ENCODE results near the gene IGLON5.

IGLON5 gene

DNA sequence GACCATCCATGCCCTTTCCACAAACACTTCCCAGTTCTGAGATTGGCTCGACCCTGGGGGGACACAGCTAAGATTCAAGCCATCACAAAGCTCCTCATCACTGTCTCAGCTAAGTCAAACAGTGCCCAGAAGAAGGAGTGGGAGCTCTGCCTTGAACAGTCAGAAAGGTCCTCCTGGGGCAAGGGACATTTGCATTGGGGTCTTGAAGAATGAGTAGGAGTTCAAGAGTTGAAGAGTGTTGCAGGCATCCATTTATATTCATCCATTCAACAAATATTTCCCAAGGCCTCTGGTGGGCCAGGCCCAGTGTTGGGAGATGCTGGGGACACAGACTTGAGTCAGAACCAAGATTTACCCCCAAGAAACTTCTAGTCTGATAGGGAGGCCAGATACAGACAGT, 6.5 kb downstream of the IGLON5 start:
- DNase-seq (ENCODE audit: low read depth in 2 of 2): no peak

- DNase-seq (ENCODE audit: low read depth in 2 of 2): no peak
Measured at GRCh38 chr19:51318687-51319648, 7.5 kb downstream of the IGLON5 start.

DNA sequence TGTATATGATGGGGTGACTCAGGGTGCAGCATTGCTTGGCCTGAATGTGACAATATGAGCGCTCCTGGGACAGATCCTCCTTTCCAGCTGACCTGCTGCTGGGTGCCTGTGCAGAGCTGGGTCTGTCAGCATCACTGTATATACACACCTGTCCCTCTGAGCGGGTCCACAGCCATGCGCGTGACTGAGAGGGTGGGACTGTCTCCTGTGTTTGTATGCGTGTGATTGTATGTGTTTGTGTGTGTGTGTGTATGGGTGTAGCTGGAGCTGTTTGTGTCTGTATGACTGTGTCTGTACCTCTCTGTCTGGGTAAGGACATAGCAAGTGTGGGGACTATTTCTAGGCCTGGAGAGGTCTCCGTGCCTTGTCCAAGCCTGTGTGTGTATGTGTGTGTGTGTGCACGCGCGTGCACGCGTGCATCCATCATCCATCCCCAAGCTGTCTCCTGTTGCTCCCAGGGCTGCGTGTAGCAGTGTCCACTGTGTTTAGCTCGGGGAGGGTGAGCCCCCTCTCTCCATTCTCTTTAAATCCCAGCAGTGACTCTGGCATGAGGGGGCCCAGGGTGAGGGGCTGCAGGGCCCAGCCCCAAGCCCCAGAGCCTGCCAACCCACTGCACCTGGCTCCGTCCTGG, 8.3 kb downstream of the IGLON5 start:
- DNase-seq (ENCODE audit: low read depth in 2 of 2): no peak

DNA sequence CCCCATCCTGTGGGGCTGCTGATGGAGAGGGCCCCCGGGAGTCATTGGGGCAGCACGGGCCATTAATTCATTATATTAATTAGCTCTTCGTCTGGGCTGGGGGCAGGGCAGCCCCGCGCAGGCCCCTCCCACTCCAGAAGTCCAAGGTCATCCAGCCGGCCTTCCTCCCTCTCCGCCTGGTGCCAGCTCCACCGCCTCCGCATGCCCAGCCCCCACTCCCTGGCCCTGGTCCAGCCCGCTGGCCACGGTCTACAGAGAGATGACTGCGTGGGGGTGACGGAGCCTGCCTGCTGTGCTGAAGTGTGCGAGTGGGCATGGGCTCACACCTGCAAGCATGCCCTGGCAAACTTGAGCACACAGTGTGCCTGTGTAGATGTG, 8.8 kb downstream of the IGLON5 start:
- DNase-seq (ENCODE audit: low read depth in 2 of 2): no peak

DNA sequence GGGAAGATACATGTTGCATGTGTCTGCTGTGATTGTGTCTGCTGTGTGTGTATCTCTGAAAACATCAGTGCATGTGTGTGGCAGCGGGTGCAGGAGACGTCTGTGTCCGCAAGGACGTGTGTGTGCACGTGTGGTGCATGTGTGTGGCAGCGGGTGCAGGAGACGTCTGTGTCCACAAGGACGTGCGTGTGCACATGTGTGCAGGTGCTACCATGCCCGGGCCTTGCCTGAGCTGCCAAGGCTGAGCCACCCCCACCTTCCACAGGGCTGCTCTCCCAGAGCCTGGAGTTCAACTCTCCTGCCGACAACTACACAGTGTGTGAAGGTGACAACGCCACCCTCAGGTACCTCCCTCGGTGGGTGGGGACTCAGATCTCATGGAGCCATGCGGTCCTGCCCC, 10.4 kb downstream of the IGLON5 start:
- no peak for DNase-seq (ENCODE audit: low read depth in 2 of 2)

DNA sequence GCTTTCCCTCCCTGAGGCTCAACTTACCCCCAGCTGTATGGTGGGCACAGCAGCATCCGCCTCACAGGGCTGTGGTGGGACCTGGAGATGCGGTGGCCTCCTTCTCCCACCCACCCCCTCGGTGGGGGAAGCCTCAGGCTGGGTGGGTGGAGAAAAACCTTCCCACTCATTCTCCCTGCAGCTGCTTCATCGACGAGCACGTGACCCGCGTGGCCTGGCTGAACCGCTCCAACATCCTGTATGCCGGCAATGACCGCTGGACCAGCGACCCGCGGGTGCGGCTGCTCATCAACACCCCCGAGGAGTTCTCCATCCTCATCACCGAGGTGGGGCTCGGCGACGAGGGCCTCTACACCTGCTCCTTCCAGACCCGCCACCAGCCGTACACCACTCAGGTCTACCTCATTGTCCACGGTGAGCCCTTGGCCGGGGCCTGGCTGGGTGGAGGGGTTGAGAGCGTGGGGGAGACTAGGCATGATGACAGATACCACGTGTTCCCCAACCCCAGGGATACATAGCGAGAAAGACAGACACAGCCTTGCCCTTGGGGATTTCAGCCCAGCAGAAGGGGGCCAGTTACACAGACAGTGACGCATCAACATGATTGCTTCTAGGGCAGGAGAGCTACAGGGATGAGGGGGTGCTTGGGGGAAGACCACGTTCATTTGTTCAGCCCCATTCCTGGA, 12.2 kb downstream of the IGLON5 start:
- no peak for DNase-seq (ENCODE audit: low read depth in 2 of 2)

DNA sequence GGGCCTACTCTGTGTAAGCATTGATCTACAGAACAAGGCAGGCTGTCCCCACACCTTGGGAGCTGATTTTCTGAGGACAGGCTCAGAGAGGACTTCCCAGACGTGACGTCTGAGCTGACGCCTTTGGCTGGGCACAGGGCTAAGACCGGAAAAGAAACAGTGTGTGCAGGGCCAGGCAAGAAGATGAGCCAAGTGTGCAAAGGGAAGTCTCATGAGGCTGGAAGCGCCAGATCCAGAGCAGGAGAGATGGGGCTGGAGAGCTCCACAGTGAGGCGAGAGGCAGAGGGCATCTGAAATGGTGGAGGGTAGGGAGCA, 12.7 kb downstream of the IGLON5 start:
- DNase-seq (ENCODE audit: low read depth in 2 of 2): no peak

DNA sequence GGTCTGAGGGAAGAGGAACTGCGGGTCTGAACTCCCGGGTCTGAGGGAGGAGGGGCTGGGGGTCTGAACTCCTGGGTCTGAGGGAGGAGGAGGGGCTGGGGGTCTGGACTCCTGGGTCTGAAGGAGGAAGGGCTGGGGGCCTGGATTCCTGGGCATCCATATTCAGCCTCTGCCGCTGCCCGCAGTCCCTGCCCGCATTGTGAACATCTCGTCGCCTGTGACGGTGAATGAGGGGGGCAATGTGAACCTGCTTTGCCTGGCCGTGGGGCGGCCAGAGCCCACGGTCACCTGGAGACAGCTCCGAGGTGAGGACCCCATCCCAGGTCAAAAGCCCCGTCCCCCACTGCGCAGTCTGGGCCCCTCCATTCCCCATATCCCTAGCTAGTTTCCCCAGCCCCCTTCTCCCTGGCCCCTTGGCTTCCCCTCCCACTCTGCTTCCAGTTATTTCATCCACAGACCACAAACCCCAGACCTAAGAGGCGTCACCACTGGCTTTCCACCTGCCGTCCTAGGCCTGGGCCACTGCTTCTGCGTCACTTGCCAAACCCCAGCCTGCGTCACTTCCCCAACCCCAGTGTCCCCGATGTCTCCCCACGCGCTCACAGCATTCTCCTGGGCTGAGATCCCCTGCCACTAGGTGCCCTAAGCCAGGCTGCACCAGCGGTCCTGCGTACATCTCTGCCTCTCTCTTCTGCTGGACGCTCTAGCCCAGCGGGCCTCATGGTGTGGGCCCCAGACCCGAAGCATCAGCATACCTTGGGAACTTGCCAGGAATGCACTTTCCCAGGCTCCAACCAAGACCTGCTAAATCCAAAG, 13.9 kb downstream of the IGLON5 start:
- DNase-seq (ENCODE audit: low read depth in 2 of 2): no peak

GRCh38 chr19:51326216-51327065, 15.0 kb downstream of the IGLON5 start:
- no peak for DNase-seq (ENCODE audit: low read depth in 2 of 2)

- DNase-seq (ENCODE audit: low read depth in 2 of 2): peak; percentile 8 to 17
Measured at GRCh38 chr19:51327066-51328001, 15.9 kb downstream of the IGLON5 start.

DNA sequence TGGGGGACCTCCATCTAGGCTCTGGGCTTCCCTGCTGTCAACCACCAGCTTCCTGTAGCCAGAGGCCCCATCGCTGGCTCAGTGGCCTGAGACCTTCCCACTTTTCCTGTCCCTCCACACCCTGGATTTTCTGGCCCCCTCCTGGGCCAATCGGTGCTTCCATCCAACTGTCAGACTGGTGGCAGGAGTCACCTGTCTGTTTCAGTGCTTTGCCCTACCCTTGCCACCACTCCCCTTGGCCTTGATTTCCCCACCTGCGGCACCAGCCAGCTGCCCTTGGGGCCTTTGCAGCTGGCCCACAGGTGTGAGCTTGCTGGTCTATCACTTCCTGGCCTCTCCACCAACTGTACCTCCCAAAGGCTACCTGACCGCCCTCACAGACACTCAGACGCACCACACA, 18.0 kb downstream of the IGLON5 start:
- no peak for DNase-seq (ENCODE audit: low read depth in 2 of 2)

- no peak for DNase-seq (ENCODE audit: low read depth in 2 of 2)
Measured at GRCh38 chr19:51330366-51330765, 18.9 kb downstream of the IGLON5 start.

GRCh38 chr19:51331193-51331592, 19.7 kb downstream of the IGLON5 start:
- no peak for DNase-seq (ENCODE audit: low read depth in 2 of 2)

DNA sequence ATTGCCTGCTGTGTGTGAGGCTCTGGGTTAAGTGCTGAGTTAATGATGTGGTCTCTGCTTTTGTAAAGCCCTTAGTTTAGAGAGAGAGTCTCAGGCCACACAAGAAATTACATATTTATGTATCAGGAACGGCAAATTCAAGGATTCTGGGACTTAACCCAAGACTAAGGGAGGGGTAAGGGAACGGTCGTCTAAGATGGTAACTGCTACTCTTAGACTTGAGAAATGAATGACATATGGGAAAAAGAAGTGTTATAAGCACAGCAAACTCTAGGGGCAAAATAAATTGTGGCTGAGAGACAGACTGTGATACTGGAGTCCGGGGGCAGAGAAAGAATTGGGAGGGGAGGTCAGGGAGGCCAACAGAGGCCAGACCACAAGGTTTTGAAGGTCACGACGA, 20.3 kb downstream of the IGLON5 start:
- no peak for DNase-seq (ENCODE audit: low read depth in 2 of 2)

- DNase-seq (ENCODE audit: low read depth in 2 of 2): no peak
Measured at GRCh38 chr19:51333836-51334460, 22.5 kb downstream of the IGLON5 start.

GRCh38 chr19:51337141-51337860, 25.9 kb downstream of the IGLON5 start:
- DNase-seq (ENCODE audit: low read depth in 2 of 2): no peak

GRCh38 chr19:51337861-51338562, 26.6 kb downstream of the IGLON5 start:
- no peak for DNase-seq (ENCODE audit: low read depth in 2 of 2)
